ENCODE data around the gene LGALS9B. TPM values are rescaled to one million over a fixed set of nuclear protein-coding genes. Genes with fewer than 3 reads are reported as not detected.
"Not testable (repeated sequence)": the region's sequence is repeated elsewhere in the genome, so short reads cannot be mapped to it uniquely, and the experiment has no call there.

The LGALS9B gene
- total RNA-seq (2012; rRNA removed), result not detected in 2 replicates
- polyA plus RNA-seq (2012; rRNA removed), result not detected in 2 replicates
- polyA plus RNA-seq (2012; cell fraction: cytosol; rRNA removed), result not detected in 2 replicates
- polyA plus RNA-seq (2012; cell fraction: nucleus; rRNA removed; ENCODE audit: low replicate concordance), result not detected in 2 replicates
- Bru-seq, nascent RNA, result not detected
- BruChase-seq, experiment 1, labeled RNA remaining after a 6-hour chase, result not detected
- BruChase-seq, experiment 2, labeled RNA remaining after a 2-hour chase, result not detected
- long read RNA-seq, result 0 reads

DNA sequence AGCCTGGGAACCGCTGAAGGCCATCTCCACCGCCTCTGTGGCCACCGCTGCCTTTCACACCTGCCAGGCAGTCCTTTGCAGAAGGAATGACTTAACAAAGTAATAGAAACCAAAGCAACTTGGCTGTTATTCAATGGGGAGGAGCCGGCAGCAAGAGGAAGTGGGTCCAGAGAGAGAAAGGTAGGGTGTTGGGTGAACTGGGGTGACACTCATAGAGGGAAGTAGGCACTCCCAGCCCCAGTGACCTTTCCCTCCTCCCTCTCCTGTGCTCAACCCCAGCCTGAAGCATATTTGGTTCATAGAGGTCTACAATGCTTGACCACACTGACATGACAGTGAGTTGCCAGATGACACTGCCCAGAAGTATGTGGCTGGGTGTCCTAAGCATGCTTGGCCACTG lies at the start of gene LGALS9B:
Gene LGALS9B, minus strand, starts transcription at position 93 of the 400 bp plus-strand sequence. Its CDS starts 69 bp downstream, at position 24.
- H4K8ac ChIP-seq (ENCODE audit: low read depth in 2 of 2, low read length in 2 of 2); in situ Hi-C loops (cut with MboI; ENCODE audit: low sequenced_read_pairs); H3K27ac ChIP-seq (ENCODE audit: insufficient read depth, low read length); H4K20me1 ChIP-seq (ENCODE audit: insufficient read depth, low read length); H2BK15ac ChIP-seq (ENCODE audit: low read depth, low read length); H3K27me3 ChIP-seq (ENCODE audit: control insufficient read depth, insufficient read depth, low read length); H3K56ac ChIP-seq (ENCODE audit: extremely low read depth, insufficient read depth, low read length); H3K36me3 ChIP-seq (ENCODE audit: control insufficient read depth, insufficient read depth, low read length); H3K23ac ChIP-seq (ENCODE audit: low read depth, low read length); POLR2A ChIA-PET (ENCODE audit: unreplicated experiment); H3K14ac ChIP-seq (replicated peaks; ENCODE audit: low read depth, low read length); H2BK5ac ChIP-seq (ENCODE audit: low read depth, low read length, poor library complexity, severe bottlenecking); H3K4ac ChIP-seq (ENCODE audit: low read depth, low read length); H3K4me1 ChIP-seq (ENCODE audit: control insufficient read depth, insufficient read depth, low read length); H2AFZ ChIP-seq (replicated peaks; ENCODE audit: low read length, poor library complexity); H2BK20ac ChIP-seq (ENCODE audit: low read depth, low read length); H4K91ac ChIP-seq (ENCODE audit: insufficient read depth, low read depth, low read length); H3K79me1 ChIP-seq (ENCODE audit: low read depth in 1 of 2, low read length in 2 of 2); DNase-seq; H3K9ac ChIP-seq (ENCODE audit: low read depth, low read length); dilution Hi-C loops (cut with HindIII; ENCODE audit: low sequenced_read_pairs, unreplicated experiment); H2AK5ac ChIP-seq (ENCODE audit: low read depth, low read length); H2BK120ac ChIP-seq (ENCODE audit: low read depth, low read length); H3K18ac ChIP-seq (ENCODE audit: low read depth, low read length); H4K5ac ChIP-seq (ENCODE audit: low read depth, low read length); H3K9me1 ChIP-seq (ENCODE audit: insufficient read depth, low read length); intact Hi-C loops (cut with micrococcal nuclease); CTCF ChIA-PET; BruUV-seq (replicated peaks); H3K4me3 ChIP-seq (ENCODE audit: insufficient read depth, low read depth, low read length); H3K4me2 ChIP-seq (ENCODE audit: low read depth, low read length); H2AK9ac ChIP-seq (replicated peaks; ENCODE audit: low read depth, low read length, poor library complexity); H3K9me3 ChIP-seq (ENCODE audit: control insufficient read depth, insufficient read depth, low read length): not testable (repeated sequence)
- peak; percentile 24; the same call in 1 of the 2 replicates for ATAC-seq (ENCODE audit: low read depth)
- no CpG with 5 or more reads among the region's 4 CpGs for WGBS, 2 experiments (ENCODE audit: extremely low coverage in 2 of 2, insufficient read length in 1 of 2)

DNA sequence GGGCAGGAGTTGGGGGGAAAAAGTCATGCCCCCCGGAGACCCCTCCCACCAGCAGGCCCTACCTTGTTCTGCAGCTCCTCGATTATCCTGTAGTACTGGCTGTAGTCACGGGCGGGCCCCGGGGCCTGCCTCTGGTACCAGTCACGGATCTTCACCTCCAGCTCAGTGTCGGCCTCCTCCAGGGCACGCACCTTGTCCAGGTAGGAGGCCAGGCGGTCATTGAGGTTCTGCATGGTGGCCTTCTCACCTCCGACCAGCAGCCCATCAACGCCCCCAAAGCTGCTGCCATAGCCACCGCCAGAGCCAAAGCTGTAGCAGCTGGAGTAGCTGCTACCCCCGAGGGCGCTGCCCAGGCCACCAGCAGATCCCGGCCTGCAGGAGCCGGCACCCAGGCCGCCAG lies 49.6 kb upstream of the LGALS9B start:
- no CpG with 5 or more reads among the region's 17 CpGs for WGBS, 2 experiments (ENCODE audit: extremely low coverage in 2 of 2, insufficient read length in 1 of 2)
- H2BK120ac ChIP-seq (ENCODE audit: low read depth, low read length); H2BK5ac ChIP-seq (ENCODE audit: low read depth, low read length, poor library complexity, severe bottlenecking); H3K79me1 ChIP-seq (ENCODE audit: low read depth in 1 of 2, low read length in 2 of 2); H2AFZ ChIP-seq (replicated peaks; ENCODE audit: low read length, poor library complexity); H3K18ac ChIP-seq (ENCODE audit: low read depth, low read length); H3K56ac ChIP-seq (ENCODE audit: extremely low read depth, insufficient read depth, low read length); H3K9me1 ChIP-seq (ENCODE audit: insufficient read depth, low read length); H3K4me1 ChIP-seq (ENCODE audit: control insufficient read depth, insufficient read depth, low read length); H3K14ac ChIP-seq (replicated peaks; ENCODE audit: low read depth, low read length); H3K9ac ChIP-seq (ENCODE audit: low read depth, low read length); H4K5ac ChIP-seq (ENCODE audit: low read depth, low read length); H2AK5ac ChIP-seq (ENCODE audit: low read depth, low read length); in situ Hi-C loops (cut with MboI; ENCODE audit: low sequenced_read_pairs); DNase-seq; H3K4me3 ChIP-seq (ENCODE audit: insufficient read depth, low read depth, low read length); BruUV-seq (replicated peaks); H4K91ac ChIP-seq (ENCODE audit: insufficient read depth, low read depth, low read length); ATAC-seq (ENCODE audit: low read depth); H3K27ac ChIP-seq (ENCODE audit: insufficient read depth, low read length); H3K36me3 ChIP-seq (ENCODE audit: control insufficient read depth, insufficient read depth, low read length); CTCF ChIA-PET; intact Hi-C loops (cut with micrococcal nuclease); H3K4me2 ChIP-seq (ENCODE audit: low read depth, low read length); H4K8ac ChIP-seq (ENCODE audit: low read depth in 2 of 2, low read length in 2 of 2); H3K9me3 ChIP-seq (ENCODE audit: control insufficient read depth, insufficient read depth, low read length); dilution Hi-C loops (cut with HindIII; ENCODE audit: low sequenced_read_pairs, unreplicated experiment); H3K23ac ChIP-seq (ENCODE audit: low read depth, low read length); H3K27me3 ChIP-seq (ENCODE audit: control insufficient read depth, insufficient read depth, low read length); H2BK20ac ChIP-seq (ENCODE audit: low read depth, low read length); POLR2A ChIA-PET (ENCODE audit: unreplicated experiment); H3K4ac ChIP-seq (ENCODE audit: low read depth, low read length); H2BK15ac ChIP-seq (ENCODE audit: low read depth, low read length); H4K20me1 ChIP-seq (ENCODE audit: insufficient read depth, low read length); H2AK9ac ChIP-seq (replicated peaks; ENCODE audit: low read depth, low read length, poor library complexity): not testable (repeated sequence)

Data from IMR-90 (cell line).